Endothelial cell of umbilical vein (primary cell): ENCODE results near the gene ABHD14A. TPM values are rescaled to one million over a fixed set of nuclear protein-coding genes. Genes with fewer than 3 reads are reported as not detected.

Source experiments
- BruUV-seq: library from RNA; stranded (reverse); fragments of 400-500 nt; replicated peaks from 2 replicates; lab custom pipeline; 2021; lab: Mats Ljungman, UMichigan
- CTCF ChIA-PET: fragments of 300-600, 350-600 bp; sonication (Branson Sonifier 250); formaldehyde crosslinking; loops from one replicate; lab custom pipeline; 2021; ENCODE audit warnings: antibody characterized with exemption, inconsistent platforms; lab: Charles Lee
- POLR2A ChIA-PET: fragments of 300-600, 350-600 bp; sonication (Branson Sonifier 250); formaldehyde crosslinking; loops from one replicate; lab custom pipeline; 2021; ENCODE audit warnings: antibody characterized with exemption, inconsistent platforms; lab: Charles Lee
- DNase-seq: peaks from one replicate; pipeline ENCODE4 v3.0.0-alpha.2; 2011; ENCODE audit warnings: low read depth, low spot score
- FAIRE-seq: peaks from 2 replicates; lab custom pipeline; 2011; peaks lifted over from hg19 to GRCh38; lab: Jason Lieb, UNC
- H2AFZ ChIP-seq: 2 replicates; pipeline ENCODE4 v1.6.0; 2012; ENCODE audit warnings: low read depth, low read length, control low read depth, inconsistent platforms
- H3K27ac ChIP-seq: 2 replicates; pipeline ENCODE4 v1.5.1; 2011; ENCODE audit warnings: low read depth, mild to moderate bottlenecking, control low read depth, low read length, moderate library complexity; ENCODE audit not compliant: insufficient read depth
- H3K27me3 ChIP-seq, 2 experiments: 2 replicates each; pipeline versions ENCODE4 v1.6.0 to v1.6.1; 2011; ENCODE audit warnings: low read length in 2 of 2, mixed read lengths in 1 of 2; ENCODE audit not compliant: control insufficient read depth in 2 of 2, insufficient read depth in 2 of 2
- H3K36me3 ChIP-seq, 2 experiments: 2 replicates in 1 of 2; 3 replicates in 1 of 2; pipeline ENCODE4 v1.5.1; 2011; ENCODE audit warnings: low read length in 2 of 2, mild to moderate bottlenecking in 1 of 2, moderate library complexity in 1 of 2; ENCODE audit not compliant: control insufficient read depth in 2 of 2, insufficient read depth in 2 of 2; ENCODE audit errors: extremely low read depth in 1 of 2
- H3K4me1 ChIP-seq: 3 replicates; pipeline ENCODE4 v1.5.1; 2011; ENCODE audit warnings: mild to moderate bottlenecking, low read length; ENCODE audit not compliant: control insufficient read depth, insufficient read depth; ENCODE audit errors: extremely low read depth
- H3K4me2 ChIP-seq: 2 replicates; pipeline ENCODE4 v1.6.1; 2011; ENCODE audit warnings: low read length, control low read depth, mixed read lengths; ENCODE audit not compliant: insufficient read depth
- H3K4me3 ChIP-seq, 3 experiments: fragments of 200-600 bp in 1 of 3; sonication (generic), shearing (Covaris generic) in 1 of 3; replicated peaks in 1 of 3; 2 replicates each; pipeline ENCODE4 v1.5.1; 2011 to 2016; ENCODE audit warnings: control low read depth in 3 of 3, low read length in 3 of 3, mild to moderate bottlenecking in 2 of 3, inconsistent platforms in 1 of 3, low read depth in 1 of 3, moderate library complexity in 1 of 3; ENCODE audit not compliant: insufficient read depth in 1 of 3
- H3K79me2 ChIP-seq: 2 replicates; pipeline ENCODE4 v1.6.0; 2012; ENCODE audit warnings: low read length, inconsistent platforms; ENCODE audit not compliant: control insufficient read depth, insufficient read depth
- H3K9ac ChIP-seq: replicated peaks from 2 replicates; pipeline ENCODE3; 2011; ENCODE audit warnings: low read length, control low read depth; ENCODE audit not compliant: insufficient read depth; ENCODE audit errors: extremely low read depth
- H3K9me1 ChIP-seq: replicated peaks from 3 replicates; pipeline ENCODE4 v1.6.0; 2011; ENCODE audit warnings: mild to moderate bottlenecking, low read length; ENCODE audit not compliant: control insufficient read depth, insufficient read depth; ENCODE audit errors: extremely low read depth
- H3K9me3 ChIP-seq: replicated peaks from 2 replicates; pipeline ENCODE4 v1.5.1; 2012; ENCODE audit warnings: low read length, inconsistent platforms; ENCODE audit not compliant: control insufficient read depth, insufficient read depth
- H4K20me1 ChIP-seq: replicated peaks from 2 replicates; pipeline ENCODE3; 2011; ENCODE audit warnings: mild to moderate bottlenecking, low read length; ENCODE audit not compliant: control insufficient read depth, insufficient read depth; ENCODE audit errors: extremely low read depth
- CTCF ChIP-seq, 2 donors: IDR thresholded peaks; 1 replicate in 1 of 2; 2 replicates in 1 of 2; pipeline ENCODE4 v1.5.1; 2011; ENCODE audit warnings: low read length in 2 of 2, mild to moderate bottlenecking in 2 of 2, moderate library complexity in 2 of 2, control low read depth in 1 of 2, inconsistent platforms in 1 of 2, low read depth in 1 of 2; ENCODE audit not compliant: insufficient read depth in 1 of 2; ENCODE audit errors: extremely low read depth in 1 of 2
- FOS ChIP-seq: IDR thresholded peaks from 2 replicates; pipeline ENCODE4 v1.6.1; 2011; ENCODE audit warnings: mild to moderate bottlenecking, low read length, moderate library complexity, borderline replicate concordance; ENCODE audit not compliant: insufficient read depth
- GATA2 ChIP-seq: IDR thresholded peaks from 2 replicates; pipeline ENCODE4 v1.7.0; 2011; ENCODE audit warnings: low read depth, mild to moderate bottlenecking, moderate library complexity, mixed read lengths, low read length; ENCODE audit not compliant: insufficient read length, insufficient read depth
- JUN ChIP-seq: IDR thresholded peaks from 2 replicates; pipeline ENCODE4 v1.6.1; 2011; ENCODE audit warnings: borderline replicate concordance, low read depth; ENCODE audit not compliant: insufficient read length, insufficient read depth
- MAX ChIP-seq: IDR thresholded peaks from 2 replicates; pipeline ENCODE4 v1.6.1; 2011; ENCODE audit not compliant: insufficient read depth, insufficient read length
- MYC ChIP-seq: IDR thresholded peaks from one replicate; pipeline ENCODE4 v1.6.1; 2011; ENCODE audit warnings: mild to moderate bottlenecking, low read depth, low read length
- POLR2A ChIP-seq: IDR thresholded peaks from 2 replicates; pipeline ENCODE4 v1.6.1; 2012; ENCODE audit warnings: low read depth, mild to moderate bottlenecking, control low read depth, low read length
- POLR2AphosphoS5 ChIP-seq: IDR thresholded peaks from 2 replicates; pipeline ENCODE4 v1.6.1; 2012; ENCODE audit warnings: low read depth, mild to moderate bottlenecking, control low read depth, low read length, moderate library complexity; ENCODE audit not compliant: insufficient read depth
- dilution Hi-C: fragments of 300-500 bp; cut with MboI; formaldehyde crosslinking; loops from one replicate; pipeline ENCODE4 v1.15.0; 2019; ENCODE audit warnings: low sequenced_read_pairs; ENCODE audit not compliant: extremely low pct_ligation_motif_present
- intact Hi-C: fragments of 100-400 bp; cut with micrococcal nuclease; formaldehyde crosslinking; loops from one replicate; pipeline ENCODE4 v1.10.0; 2022
- polyA plus RNA-seq, 4 experiments: library from polyadenylated mRNA; depleted of rRNA in 3 of 4; stranded (reverse) in 3 of 4; unstranded in 1 of 4; fragments of >200 nt; gene quantifications; 2 replicates each; pipeline versions ENCODE4 v1.2.1 to v1.2.3, GENCODE V29; 2011 to 2012; ENCODE audit warnings: missing spikeins in 1 of 4
- total RNA-seq: library from RNA; stranded (reverse); gene quantifications from 2 replicates; pipeline ENCODE4 v1.2.3, GENCODE V29; 2021

Gene ABHD14A
- total and polyA plus RNA-seq, 2 donors (not counting 3 experiments of a cell fraction or from before 2014, with no cell fraction given): 6.6 to 23.7 TPM

GRCh38 chr3:52004906-52005395, 30.1 kb downstream of the ABHD14A start:
- Histone ChIP-seq H3K36me3 (no peaks in the 10 kb centered on the region), H3K79me2 (no peaks in the 10 kb centered on the region), H2AFZ (peak overlapping the region; percentile 58), H4K20me1 (no peaks in the 10 kb centered on the region), H3K9me1 (no peaks in the 10 kb centered on the region), H3K9ac (no peak overlapping the region), H3K9me3 (no peaks in the 10 kb centered on the region), H3K4me3 (no peak overlapping the region), H3K27ac (no peak overlapping the region), H3K4me2 (no peak overlapping the region), H3K27me3 (no peaks in the 10 kb centered on the region), H3K4me1 (peaks cover 8% of the 10 kb centered on the region)
- TF ChIP-seq FOS (no peak), MYC (no peak), GATA2 (no peak), POLR2A (no peak), POLR2AphosphoS5 (no peak), MAX (no peak), JUN (no peak), CTCF (IDR thresholded peaks at IDR 0.05; ENCODE audit: extremely low read depth in 1 of 2, insufficient read depth in 1 of 2, low read depth in 1 of 2, low read length in 2 of 2) (no peak)
- no peak for DNase-seq
- no peak for FAIRE-seq
- ChIA-PET CTCF (interaction anchor here (0.7 to 10.4 kb wide), 19 partner anchors 8 to 150 kb away, joined by 3 to 260 read pairs (median 5); partner anchors contain the start of genes DUSP7 and POC1A), POLR2A (no interaction called here)
- no TSS peak for BruUV-seq
- dilution Hi-C loops (no loop called here), intact Hi-C loops (loop anchor here (5.0 kb wide), 2 partner anchors 192 to 212 kb away; partner anchors contain the start of gene ALAS1)
